Stomach (tissue), 4 donors: ENCODE data around the gene ICOS.

ENCODE experiments used
- EP300 ChIP-seq: sonication (generic); formaldehyde crosslinking; IDR thresholded peaks from one replicate; pipeline ENCODE4 v1.6.1; 2017; ENCODE audit warnings: antibody characterized with exemption
- POLR2A ChIP-seq, 4 donors: fragments of 450-650 bp; IDR thresholded peaks; one replicate each; pipeline ENCODE4 v1.6.1; 2016; ENCODE audit warnings: antibody characterized with exemption in 4 of 4, control low read depth in 2 of 4, mild to moderate bottlenecking in 1 of 4, moderate library complexity in 1 of 4
- POLR2AphosphoS5 ChIP-seq, 3 donors: sonication (generic); formaldehyde crosslinking; IDR thresholded peaks; one replicate each; pipeline ENCODE4 v1.6.1; 2016; ENCODE audit warnings: antibody characterized with exemption in 3 of 3
- TF ChIP-seq, protein P1 (sequence below), 7 experiments: fragments of 450-650 bp in 4 of 7; fragments of 200-600 bp in 3 of 7; sonication (generic) in 3 of 7; IDR thresholded peaks; one replicate each; pipeline ENCODE4 v1.5.1; 2016 to 2019; ENCODE audit warnings: antibody characterized with exemption in 7 of 7, control low read depth in 2 of 7, mild to moderate bottlenecking in 1 of 7

DNA sequence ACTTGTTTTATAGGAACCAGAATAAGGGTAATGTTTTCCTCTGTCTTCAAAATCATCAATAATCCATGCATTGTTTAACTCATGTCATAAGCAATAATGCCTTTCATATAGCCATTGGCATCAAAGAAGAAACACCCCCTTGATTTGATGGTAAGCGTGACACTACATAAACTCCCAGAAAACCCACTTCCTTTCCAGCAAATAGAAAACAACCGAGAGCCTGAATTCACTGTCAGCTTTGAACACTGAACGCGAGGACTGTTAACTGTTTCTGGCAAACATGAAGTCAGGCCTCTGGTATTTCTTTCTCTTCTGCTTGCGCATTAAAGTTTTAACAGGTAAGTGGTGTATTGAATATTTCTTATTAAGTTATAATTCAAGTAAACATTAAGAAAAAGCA is at the start of gene ICOS:
- TF ChIP-seq, protein P1, sequence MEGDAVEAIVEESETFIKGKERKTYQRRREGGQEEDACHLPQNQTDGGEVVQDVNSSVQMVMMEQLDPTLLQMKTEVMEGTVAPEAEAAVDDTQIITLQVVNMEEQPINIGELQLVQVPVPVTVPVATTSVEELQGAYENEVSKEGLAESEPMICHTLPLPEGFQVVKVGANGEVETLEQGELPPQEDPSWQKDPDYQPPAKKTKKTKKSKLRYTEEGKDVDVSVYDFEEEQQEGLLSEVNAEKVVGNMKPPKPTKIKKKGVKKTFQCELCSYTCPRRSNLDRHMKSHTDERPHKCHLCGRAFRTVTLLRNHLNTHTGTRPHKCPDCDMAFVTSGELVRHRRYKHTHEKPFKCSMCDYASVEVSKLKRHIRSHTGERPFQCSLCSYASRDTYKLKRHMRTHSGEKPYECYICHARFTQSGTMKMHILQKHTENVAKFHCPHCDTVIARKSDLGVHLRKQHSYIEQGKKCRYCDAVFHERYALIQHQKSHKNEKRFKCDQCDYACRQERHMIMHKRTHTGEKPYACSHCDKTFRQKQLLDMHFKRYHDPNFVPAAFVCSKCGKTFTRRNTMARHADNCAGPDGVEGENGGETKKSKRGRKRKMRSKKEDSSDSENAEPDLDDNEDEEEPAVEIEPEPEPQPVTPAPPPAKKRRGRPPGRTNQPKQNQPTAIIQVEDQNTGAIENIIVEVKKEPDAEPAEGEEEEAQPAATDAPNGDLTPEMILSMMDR (IDR thresholded peaks at IDR 0.05): no peak
- TF ChIP-seq POLR2AphosphoS5 (IDR thresholded peaks at IDR 0.05): peak in 2 of 3 donors; percentile 34 to 42
- TF ChIP-seq POLR2A (IDR thresholded peaks at IDR 0.05): no peak
- TF ChIP-seq EP300: no peak
